Effector memory CD8-positive, alpha-beta T cell (primary cell): ENCODE results near the gene TTC7B.

Experiments
- ATAC-seq: fragments of 150-1000 bp; cut with Tn5 transposase; replicated peaks from 2 replicates; pipeline ENCODE4 v1.10.0; 2021; ENCODE audit warnings: mild to moderate bottlenecking, moderate library complexity
- DNase-seq, 3 experiments: peaks; one replicate each; pipeline ENCODE4 v3.0.0; 2021
- H3K27ac Mint-ChIP-seq, 2 donors: one replicate each; pipeline ENCODE4 v1.8.0; 2022; ENCODE audit warnings: mild to moderate bottlenecking in 2 of 2, mixed read lengths in 2 of 2, moderate library complexity in 2 of 2
- H3K27me3 Mint-ChIP-seq, 2 donors: one replicate each; pipeline ENCODE4 v1.8.0; 2022; ENCODE audit warnings: mixed read lengths in 2 of 2
- H3K36me3 Mint-ChIP-seq: one replicate; pipeline ENCODE4 v1.8.0; 2022; ENCODE audit warnings: mild to moderate bottlenecking, moderate library complexity, mixed read lengths; ENCODE audit not compliant: insufficient read depth
- H3K4me1 Mint-ChIP-seq, 2 donors: one replicate each; pipeline ENCODE4 v1.8.0; 2022; ENCODE audit warnings: low read depth in 2 of 2, mixed read lengths in 2 of 2
- H3K4me3 Mint-ChIP-seq, 2 donors: one replicate each; pipeline ENCODE4 v1.8.0; 2022; ENCODE audit warnings: mild to moderate bottlenecking in 2 of 2, mixed read lengths in 2 of 2, moderate library complexity in 2 of 2
- H3K9me3 Mint-ChIP-seq, 2 donors: one replicate each; pipeline ENCODE4 v1.8.0; 2022; ENCODE audit warnings: mixed read lengths in 2 of 2

Gene TTC7B

GRCh38 chr14:90750191-90750590, 66.0 kb downstream of the TTC7B start:
- Mint-ChIP-seq H3K27me3 (peaks cover 7 to 22% of the 10 kb centered on the region in 2 donors), H3K36me3 (no peaks in the 10 kb centered on the region), H3K27ac (no peak overlapping the region), H3K9me3 (peaks cover 5% of the 10 kb centered on the region in 2 donors), H3K4me1 (no peaks in the 10 kb centered on the region), H3K4me3 (no peak overlapping the region)
- ATAC-seq (no peak), DNase-seq (no peak)

- no peak for ATAC-seq
- H3K4me1 Mint-ChIP-seq: no peaks in the 10 kb centered on the region
- no peaks in the 10 kb centered on the region for H3K36me3 Mint-ChIP-seq
- H3K27me3 Mint-ChIP-seq: peaks cover 7 to 22% of the 10 kb centered on the region in 2 donors
- H3K4me3 Mint-ChIP-seq: no peak overlapping the region
- peaks cover 5% of the 10 kb centered on the region in 2 donors for H3K9me3 Mint-ChIP-seq
- H3K27ac Mint-ChIP-seq: no peak overlapping the region
- no peak for DNase-seq
Measured at GRCh38 chr14:90747909-90748308, 68.3 kb downstream of the TTC7B start.

DNA sequence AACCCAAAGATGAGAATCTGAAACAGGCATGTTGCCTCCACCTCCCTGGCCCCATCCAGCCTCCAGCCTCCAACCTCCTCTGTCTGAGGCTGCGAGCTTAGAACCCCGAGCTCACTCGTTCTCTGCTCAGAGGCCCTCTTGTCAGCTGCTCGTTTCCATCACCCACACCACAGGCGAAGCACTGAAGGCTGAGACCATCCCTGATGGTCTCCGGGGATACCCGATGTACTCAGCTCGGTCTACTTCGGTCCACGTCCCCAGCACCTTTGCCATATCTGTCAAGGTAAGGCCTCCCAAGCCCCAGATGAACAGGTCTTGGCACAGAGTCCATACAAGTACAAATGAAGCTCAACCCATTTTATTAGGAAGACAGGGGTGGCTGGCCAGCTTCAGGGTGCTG, 72.4 kb downstream of the TTC7B start:
- Mint-ChIP-seq H3K9me3 (no peaks in the 10 kb centered on the region), H3K36me3 (no peaks in the 10 kb centered on the region), H3K4me1 (no peaks in the 10 kb centered on the region), H3K4me3 (no peak overlapping the region), H3K27me3 (peaks cover 0 to 15% of the 10 kb centered on the region in 2 donors), H3K27ac (no peak overlapping the region)
- DNase-seq: no peak
- ATAC-seq: no peak

DNA sequence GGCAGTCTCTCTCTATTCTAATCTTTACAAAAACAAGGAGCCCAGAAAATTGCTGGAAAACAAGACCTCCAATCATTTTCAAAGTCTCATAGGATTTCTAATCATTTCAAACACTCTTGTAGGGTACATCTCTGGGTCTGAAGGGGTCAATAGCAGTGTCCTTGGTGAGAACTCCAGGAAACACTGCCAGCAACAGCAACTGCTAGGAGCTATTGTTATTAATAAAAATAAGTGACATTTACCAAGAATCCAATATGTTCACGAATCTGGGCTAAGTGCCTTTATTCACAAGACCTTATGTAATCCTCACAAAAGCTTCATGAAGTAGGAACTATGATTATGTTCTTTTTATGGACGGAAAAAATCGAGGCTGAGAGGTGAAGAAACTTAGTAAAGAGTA, 72.8 kb downstream of the TTC7B start:
- H3K27ac Mint-ChIP-seq: no peak overlapping the region

GRCh38 chr14:90742729-90743128, 73.5 kb downstream of the TTC7B start:
- H3K4me3 Mint-ChIP-seq: no peak overlapping the region
- peaks cover 0 to 6% of the 10 kb centered on the region in 2 donors for H3K27me3 Mint-ChIP-seq
- no peak overlapping the region for H3K27ac Mint-ChIP-seq
- H3K36me3 Mint-ChIP-seq: no peaks in the 10 kb centered on the region
- no peaks in the 10 kb centered on the region for H3K9me3 Mint-ChIP-seq
- no peaks in the 10 kb centered on the region for H3K4me1 Mint-ChIP-seq
- ATAC-seq (no peak), DNase-seq (no peak)

More for the DNA sequence above, 72.8 kb downstream of the TTC7B start:
- H3K9me3 Mint-ChIP-seq: no peaks in the 10 kb centered on the region
- H3K4me1 Mint-ChIP-seq: no peaks in the 10 kb centered on the region
- H3K4me3 Mint-ChIP-seq: no peak overlapping the region
- no peak for ATAC-seq
- no peak for DNase-seq
- H3K36me3 Mint-ChIP-seq: no peaks in the 10 kb centered on the region
- H3K27me3 Mint-ChIP-seq: peaks cover 0 to 13% of the 10 kb centered on the region in 2 donors

- no peaks in the 10 kb centered on the region for H3K4me1 Mint-ChIP-seq
- no peak overlapping the region for H3K27ac Mint-ChIP-seq
- no peak overlapping the region for H3K4me3 Mint-ChIP-seq
- no peak for ATAC-seq
- H3K9me3 Mint-ChIP-seq: no peaks in the 10 kb centered on the region
- no peak for DNase-seq
- peaks cover 0 to 1% of the 10 kb centered on the region in 2 donors for H3K27me3 Mint-ChIP-seq
- H3K36me3 Mint-ChIP-seq: no peaks in the 10 kb centered on the region
Measured at GRCh38 chr14:90742252-90742651, 74.0 kb downstream of the TTC7B start.

DNA sequence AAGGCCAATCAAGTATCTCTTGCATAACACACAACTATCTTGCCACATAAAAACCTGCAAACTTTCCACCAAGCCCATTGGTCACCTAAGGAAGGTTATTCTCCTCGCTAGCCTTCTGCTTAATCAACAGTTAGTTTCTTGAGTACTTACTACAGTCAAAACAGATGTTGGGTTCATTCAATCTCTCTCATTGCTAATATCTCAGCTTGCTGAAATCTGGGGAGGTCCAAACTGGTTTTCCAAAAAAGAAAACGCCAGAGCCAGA, 74.6 kb downstream of the TTC7B start:
- Mint-ChIP-seq H3K27ac (no peak overlapping the region), H3K9me3 (no peaks in the 10 kb centered on the region), H3K36me3 (no peaks in the 10 kb centered on the region), H3K4me1 (no peaks in the 10 kb centered on the region), H3K27me3 (no peaks in the 10 kb centered on the region), H3K4me3 (no peak overlapping the region)
- ATAC-seq: no peak
- DNase-seq: no peak

GRCh38 chr14:90740946-90741681, 75.1 kb downstream of the TTC7B start:
- no peaks in the 10 kb centered on the region for H3K36me3 Mint-ChIP-seq
- H3K4me3 Mint-ChIP-seq: no peak overlapping the region
- H3K4me1 Mint-ChIP-seq: no peaks in the 10 kb centered on the region
- no peak overlapping the region for H3K27ac Mint-ChIP-seq
- DNase-seq (no peak), ATAC-seq (no peak)
- H3K9me3 Mint-ChIP-seq: no peaks in the 10 kb centered on the region
- H3K27me3 Mint-ChIP-seq: no peaks in the 10 kb centered on the region

GRCh38 chr14:90740081-90740480, 76.1 kb downstream of the TTC7B start:
- Mint-ChIP-seq H3K4me3 (no peak overlapping the region), H3K9me3 (no peaks in the 10 kb centered on the region), H3K27ac (no peak overlapping the region), H3K36me3 (no peaks in the 10 kb centered on the region), H3K27me3 (no peaks in the 10 kb centered on the region), H3K4me1 (no peaks in the 10 kb centered on the region)
- ATAC-seq (no peak), DNase-seq (no peak)

DNA sequence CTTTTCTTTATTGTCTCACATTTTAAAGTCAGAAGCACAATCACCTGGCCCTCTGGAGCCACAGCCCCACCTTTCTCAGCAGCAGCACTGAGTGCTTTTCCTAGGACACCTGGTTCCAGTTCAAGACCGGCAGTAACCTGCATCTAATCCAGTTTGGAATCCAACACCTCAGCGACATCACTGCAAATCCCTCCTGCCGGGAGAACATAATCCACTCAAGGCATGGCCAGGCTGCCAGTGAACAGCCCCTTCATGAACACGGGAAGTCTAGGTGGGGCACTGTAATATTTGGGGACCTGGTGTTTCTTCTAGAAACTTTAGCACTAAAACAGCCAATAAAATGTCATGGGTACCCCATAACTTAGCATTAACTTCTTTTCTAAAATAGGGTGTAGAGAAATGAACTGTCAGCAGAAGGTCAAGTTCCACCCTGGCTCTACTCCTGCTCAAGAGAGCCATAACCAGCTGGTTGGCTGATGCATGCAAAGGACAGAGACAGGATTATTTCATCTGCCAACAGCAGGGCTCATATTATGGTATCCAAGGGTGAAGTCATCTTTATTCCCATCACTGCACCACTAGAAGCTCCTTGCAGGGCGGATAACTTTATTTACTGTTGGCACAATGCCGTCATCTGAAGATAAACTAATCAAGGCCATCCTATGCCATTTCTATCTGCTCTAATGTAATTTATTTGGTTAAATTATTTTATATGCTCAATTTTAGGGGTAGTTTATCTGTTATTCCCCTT, 76.7 kb downstream of the TTC7B start:
- Mint-ChIP-seq H3K36me3 (no peaks in the 10 kb centered on the region), H3K27ac (no peak overlapping the region), H3K4me3 (no peak overlapping the region), H3K4me1 (no peaks in the 10 kb centered on the region), H3K9me3 (no peaks in the 10 kb centered on the region), H3K27me3 (no peaks in the 10 kb centered on the region)
- ATAC-seq (no peak), DNase-seq (no peak)

DNA sequence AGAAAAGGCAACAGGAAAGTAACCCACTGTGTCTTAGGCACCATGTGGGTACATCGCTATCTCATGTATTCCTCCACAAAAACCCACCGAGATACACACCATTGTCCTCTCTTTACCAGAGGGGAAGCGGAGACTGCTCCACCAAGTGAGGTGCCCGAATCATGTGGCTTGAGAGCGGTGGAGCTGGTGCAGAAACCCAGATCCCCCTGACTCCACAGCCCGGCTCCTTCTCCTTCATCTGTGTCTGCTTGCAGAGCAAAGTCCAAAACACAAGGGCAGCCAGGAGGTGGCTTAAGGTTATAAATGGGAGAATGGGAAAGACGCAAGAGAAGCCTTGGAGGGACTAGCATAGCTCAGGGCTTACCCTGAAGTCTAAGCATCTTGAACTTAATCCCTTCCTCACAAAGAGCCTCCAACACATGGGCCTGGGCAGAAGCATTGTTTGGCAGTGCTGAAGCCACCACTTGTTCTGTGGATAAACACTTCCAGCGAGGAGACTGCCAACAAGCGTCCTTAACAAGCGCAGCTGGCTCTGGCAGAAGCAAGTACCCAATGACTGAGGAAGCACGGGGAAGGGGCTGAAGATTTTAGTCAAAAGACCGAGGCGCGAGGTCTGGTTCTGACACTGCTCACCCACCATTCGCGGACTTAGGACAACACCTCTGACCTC, 83.0 kb downstream of the TTC7B start:
- peaks cover 6 to 7% of the 10 kb centered on the region in 2 donors for H3K27me3 Mint-ChIP-seq
- no peak overlapping the region for H3K4me3 Mint-ChIP-seq
- H3K27ac Mint-ChIP-seq: no peak overlapping the region
- H3K9me3 Mint-ChIP-seq: no peaks in the 10 kb centered on the region
- no peak for ATAC-seq
- no peaks in the 10 kb centered on the region for H3K4me1 Mint-ChIP-seq
- H3K36me3 Mint-ChIP-seq: no peaks in the 10 kb centered on the region
- DNase-seq: no peak

DNA sequence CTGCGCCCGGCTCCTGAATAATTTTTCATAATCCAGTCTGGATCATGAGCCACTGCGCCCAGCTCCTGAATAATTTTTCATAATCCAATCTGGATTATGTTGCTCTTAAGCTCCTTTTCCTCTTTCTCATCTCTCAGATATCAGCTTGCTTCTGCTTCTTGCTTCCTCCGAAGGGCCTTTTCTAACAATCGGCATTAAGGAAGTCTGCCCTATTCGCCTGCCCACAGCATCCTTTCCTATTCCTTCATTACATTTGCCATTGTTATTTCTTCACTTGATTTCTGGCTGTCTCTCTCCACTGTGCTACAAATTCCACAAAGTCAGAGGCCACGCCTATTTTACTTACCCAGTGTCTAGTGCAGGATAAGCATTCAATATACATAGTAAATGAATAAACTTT, 83.5 kb downstream of the TTC7B start:
- Mint-ChIP-seq H3K4me3 (no peak overlapping the region), H3K27me3 (peaks cover 6 to 7% of the 10 kb centered on the region in 2 donors), H3K4me1 (no peaks in the 10 kb centered on the region), H3K9me3 (no peaks in the 10 kb centered on the region), H3K27ac (no peak overlapping the region), H3K36me3 (no peaks in the 10 kb centered on the region)
- no peak for ATAC-seq
- DNase-seq: no peak

DNA sequence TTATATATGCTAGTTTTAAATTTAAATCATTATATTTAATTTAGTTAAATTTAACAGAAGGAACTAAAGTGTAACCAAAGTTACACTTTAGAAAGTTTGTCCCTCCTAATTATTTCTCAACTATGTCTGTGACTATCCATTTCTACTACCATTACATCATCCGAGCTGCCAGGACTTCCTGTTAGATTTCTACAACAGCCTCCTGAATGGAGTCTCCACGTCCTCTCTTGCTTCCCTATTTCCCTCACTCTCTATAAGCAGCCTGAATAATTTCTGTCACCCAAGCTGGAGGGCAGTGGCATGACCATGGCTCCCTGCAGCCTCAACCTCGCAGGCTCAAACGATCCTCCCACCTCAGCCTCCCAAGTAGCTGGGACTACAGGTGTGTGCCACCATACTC, 84.1 kb downstream of the TTC7B start:
- H3K27me3 Mint-ChIP-seq: peaks cover 6 to 8% of the 10 kb centered on the region in 2 donors
- no peak overlapping the region for H3K4me3 Mint-ChIP-seq
- H3K9me3 Mint-ChIP-seq: no peaks in the 10 kb centered on the region
- ATAC-seq: no peak
- no peak for DNase-seq
- H3K27ac Mint-ChIP-seq: no peak overlapping the region
- H3K4me1 Mint-ChIP-seq: no peaks in the 10 kb centered on the region
- no peaks in the 10 kb centered on the region for H3K36me3 Mint-ChIP-seq

DNA sequence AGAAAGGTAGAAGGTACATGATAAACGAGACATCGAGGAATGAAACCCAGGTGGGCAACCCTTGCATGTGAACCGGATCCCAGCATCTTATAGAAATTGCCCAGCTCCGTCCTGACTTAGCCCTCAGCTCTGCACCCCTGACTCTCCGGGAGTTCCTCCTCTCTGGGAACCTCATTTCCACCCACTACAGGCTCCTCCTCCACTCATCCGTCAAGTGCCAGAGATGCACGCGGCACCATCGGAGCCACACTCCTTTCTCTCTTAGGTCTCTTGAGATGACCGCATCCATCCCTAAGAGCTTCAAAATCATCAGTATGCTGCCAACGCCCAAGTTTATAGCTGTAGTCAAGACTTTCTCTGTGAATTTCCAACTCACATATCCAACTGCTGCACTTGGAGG, 84.7 kb downstream of the TTC7B start:
- Mint-ChIP-seq H3K9me3 (no peaks in the 10 kb centered on the region), H3K4me1 (no peaks in the 10 kb centered on the region), H3K4me3 (no peak overlapping the region), H3K36me3 (no peaks in the 10 kb centered on the region), H3K27ac (no peak overlapping the region), H3K27me3 (peaks cover 6 to 14% of the 10 kb centered on the region in 2 donors)
- ATAC-seq (no peak), DNase-seq (no peak)
